DND-41 (cell line): ENCODE data around the gene SERGEF.

Experiments
- ATAC-seq: fragments of 200-7000 bp; cut with Tn5 transposase; 3 replicates; pipeline ENCODE4 v1.9.1; 2021; ENCODE audit warnings: low read depth; ENCODE audit not compliant: insufficient read depth
- DNase-seq: peaks from one replicate; pipeline ENCODE4 v3.0.0-alpha.2; 2020
- H2AFZ ChIP-seq: 2 replicates; pipeline ENCODE4 v1.6.0; 2012; ENCODE audit warnings: low read depth, low read length
- H3K27ac ChIP-seq: 2 replicates; pipeline ENCODE4 v1.5.1; 2012; ENCODE audit warnings: low read length, inconsistent platforms
- H3K27me3 ChIP-seq: fragments of 200-600 bp; sonication (generic); 2 replicates; pipeline ENCODE4 v1.6.0; 2012; ENCODE audit warnings: low read length, mild to moderate bottlenecking, inconsistent platforms; ENCODE audit not compliant: insufficient read depth, poor library complexity
- H3K36me3 ChIP-seq: 2 replicates; pipeline ENCODE4 v1.5.1; 2012; ENCODE audit warnings: low read length, inconsistent platforms; ENCODE audit not compliant: insufficient read depth
- H3K4me1 ChIP-seq: 2 replicates; pipeline ENCODE4 v1.5.1; 2012; ENCODE audit warnings: mild to moderate bottlenecking, low read length; ENCODE audit not compliant: insufficient read depth
- H3K4me2 ChIP-seq: 2 replicates; pipeline ENCODE4 v1.6.0; 2012; ENCODE audit warnings: mild to moderate bottlenecking, moderate library complexity, low read length, inconsistent platforms; ENCODE audit not compliant: insufficient read depth
- H3K4me3 ChIP-seq, 2 experiments: fragments of 200-600 bp in 1 of 2; shearing (Covaris generic) in 1 of 2; 2 replicates each; pipeline ENCODE4 v1.5.1; 2012 to 2016; ENCODE audit warnings: inconsistent platforms in 2 of 2, low read length in 2 of 2, mild to moderate bottlenecking in 2 of 2, low read depth in 1 of 2, moderate library complexity in 1 of 2
- H3K79me2 ChIP-seq: 2 replicates; pipeline ENCODE4 v1.6.0; 2012; ENCODE audit warnings: low read length, inconsistent platforms; ENCODE audit not compliant: insufficient read depth
- H3K9ac ChIP-seq: 2 replicates; pipeline ENCODE4 v1.6.0; 2012; ENCODE audit warnings: low read depth, mild to moderate bottlenecking, inconsistent platforms, low read length, moderate library complexity
- H3K9me3 ChIP-seq: 2 replicates; pipeline ENCODE4 v1.5.1; 2012; ENCODE audit warnings: low read length, moderate library complexity, mild to moderate bottlenecking, inconsistent platforms; ENCODE audit not compliant: insufficient read depth, severe bottlenecking
- H4K20me1 ChIP-seq: 2 replicates; pipeline ENCODE4 v1.6.0; 2012; ENCODE audit warnings: low read length; ENCODE audit not compliant: insufficient read depth
- CTCF ChIP-seq: IDR thresholded peaks from 2 replicates; pipeline ENCODE4 v1.5.1; 2012; ENCODE audit warnings: borderline replicate concordance, low read length, moderate library complexity, mild to moderate bottlenecking; ENCODE audit not compliant: poor library complexity, severe bottlenecking; ENCODE audit errors: extremely low read depth
- EZH2 ChIP-seq: IDR thresholded peaks from 3 replicates; pipeline ENCODE4 v1.6.1; 2012; ENCODE audit warnings: borderline replicate concordance, low read depth, mild to moderate bottlenecking, moderate library complexity, low read length, inconsistent platforms; ENCODE audit not compliant: severe bottlenecking

Gene SERGEF

GRCh38 chr11:17987826-17988225 lies 25.0 kb downstream of the SERGEF start:
- Histone ChIP-seq H3K27ac (no peak overlapping the region), H3K9me3 (no peaks in the 10 kb centered on the region), H3K4me1 (no peaks in the 10 kb centered on the region), H4K20me1 (no peaks in the 10 kb centered on the region), H2AFZ (no peak overlapping the region), H3K27me3 (no peaks in the 10 kb centered on the region), H3K79me2 (no peaks in the 10 kb centered on the region), H3K4me3 (no peak overlapping the region), H3K9ac (no peak overlapping the region), H3K4me2 (no peak overlapping the region), H3K36me3 (peaks cover 55% of the 10 kb centered on the region)
- TF ChIP-seq CTCF: no peak
- no peak for TF ChIP-seq EZH2
- DNase-seq: no peak
- no peak for ATAC-seq

- no peaks in the 10 kb centered on the region for H3K27me3 ChIP-seq
- no peak overlapping the region for H3K4me2 ChIP-seq
- no peak for TF ChIP-seq EZH2
- peak; percentile 15 for TF ChIP-seq CTCF
- ATAC-seq (no peak), DNase-seq (no peak)
- H3K27ac ChIP-seq: no peak overlapping the region
- no peak overlapping the region for H2AFZ ChIP-seq
- no peaks in the 10 kb centered on the region for H4K20me1 ChIP-seq
- no peaks in the 10 kb centered on the region for H3K79me2 ChIP-seq
- H3K9me3 ChIP-seq: no peaks in the 10 kb centered on the region
- H3K9ac ChIP-seq: no peak overlapping the region
- no peak overlapping the region for H3K4me3 ChIP-seq
- no peaks in the 10 kb centered on the region for H3K4me1 ChIP-seq
- peaks cover 54% of the 10 kb centered on the region for H3K36me3 ChIP-seq
Measured at GRCh38 chr11:17986711-17987220, 26.1 kb downstream of the SERGEF start.

GRCh38 chr11:17986007-17986710 lies 26.7 kb downstream of the SERGEF start:
- Histone ChIP-seq H3K4me1 (no peaks in the 10 kb centered on the region), H3K9ac (no peak overlapping the region), H3K79me2 (no peaks in the 10 kb centered on the region), H3K36me3 (peaks cover 49% of the 10 kb centered on the region), H3K27ac (no peak overlapping the region), H3K9me3 (no peaks in the 10 kb centered on the region), H3K4me3 (no peak overlapping the region), H3K4me2 (no peak overlapping the region), H3K27me3 (no peaks in the 10 kb centered on the region), H2AFZ (no peak overlapping the region), H4K20me1 (no peaks in the 10 kb centered on the region)
- TF ChIP-seq CTCF (no peak), EZH2 (no peak)
- ATAC-seq: no peak
- no peak for DNase-seq
